Measurements from ENCODE around the gene TARS3.
"Not testable (repeated sequence)": the region's sequence is repeated elsewhere in the genome, so short reads cannot be mapped to it uniquely, and the experiment has no call there.

TARS3 gene

DNA sequence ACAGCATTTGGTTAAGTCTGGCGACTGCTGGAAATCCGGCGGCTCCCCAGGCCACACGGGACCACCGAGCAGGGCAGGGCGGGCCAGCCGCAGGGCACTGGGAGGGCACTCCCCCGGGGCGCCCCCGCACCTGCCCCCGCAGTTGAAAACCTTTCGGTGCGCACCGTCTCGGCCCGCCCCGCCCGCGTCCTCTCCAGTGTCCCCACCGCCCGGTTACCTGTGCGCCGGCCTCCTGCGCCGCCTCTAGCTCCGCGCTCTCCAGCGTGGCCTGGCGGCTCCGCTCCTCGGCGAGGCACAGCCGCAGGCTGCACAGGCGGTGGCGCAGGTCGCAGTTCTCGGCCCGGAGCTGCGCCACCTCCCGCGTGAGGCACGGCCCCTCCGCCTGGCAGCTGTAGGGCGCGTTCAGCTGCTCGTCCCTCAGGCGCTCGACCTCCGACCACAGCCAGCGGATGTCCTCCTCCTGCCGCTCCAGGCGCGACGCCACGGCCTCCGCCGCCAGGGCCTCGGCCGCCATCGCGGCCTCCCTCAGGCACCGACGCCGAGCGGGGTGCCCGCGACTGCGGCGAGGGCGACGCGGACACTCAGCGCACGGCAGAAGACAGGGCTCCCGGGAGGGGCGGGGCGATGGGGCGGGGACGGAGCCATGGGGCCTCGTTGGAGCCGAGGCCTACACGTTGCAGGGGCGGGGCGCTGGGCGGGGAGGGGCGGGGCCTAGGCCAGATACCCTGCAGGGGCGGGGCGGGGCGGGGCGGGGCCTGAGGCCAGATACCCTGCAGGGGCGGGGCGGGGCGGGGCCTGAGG lies at the start of gene TARS3:
Gene TARS3, minus strand, starts transcription at position 600 of the 801 bp plus-strand sequence. Its CDS starts 86 bp downstream, at position 514.
- DNase-seq = peak; percentile 56

DNA sequence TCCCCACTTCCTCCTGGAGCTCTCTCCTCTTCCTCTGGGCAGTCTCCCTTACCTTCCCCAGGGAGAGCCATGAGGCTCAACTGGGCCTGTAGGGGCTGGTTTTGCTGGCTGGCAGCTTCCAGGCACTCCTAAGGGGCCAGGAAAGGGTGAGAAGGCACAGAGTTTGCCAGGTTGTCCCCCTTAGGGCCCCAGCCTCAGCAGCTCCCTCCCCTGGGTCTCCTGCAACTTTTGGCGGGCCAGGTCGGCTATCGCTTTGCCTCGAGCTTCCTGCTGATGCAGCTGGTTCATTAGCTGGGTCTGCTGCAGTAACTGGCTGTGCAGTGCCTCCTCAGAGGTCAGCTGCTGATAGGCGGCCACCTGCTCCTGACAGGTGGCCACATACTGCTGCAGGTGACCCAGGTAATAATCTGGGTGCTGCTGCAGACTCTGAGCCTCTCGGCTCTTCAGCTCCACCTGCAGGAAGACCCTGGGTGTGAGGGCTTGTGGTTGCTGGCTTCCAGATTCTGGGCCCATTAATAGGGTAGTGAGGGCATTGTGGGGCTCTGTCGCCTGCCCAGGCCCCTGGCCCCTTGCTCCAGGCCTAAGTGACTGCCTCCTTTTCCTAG lies 49.3 kb upstream of the TARS3 start:
- DNase-seq = no peak

DNA sequence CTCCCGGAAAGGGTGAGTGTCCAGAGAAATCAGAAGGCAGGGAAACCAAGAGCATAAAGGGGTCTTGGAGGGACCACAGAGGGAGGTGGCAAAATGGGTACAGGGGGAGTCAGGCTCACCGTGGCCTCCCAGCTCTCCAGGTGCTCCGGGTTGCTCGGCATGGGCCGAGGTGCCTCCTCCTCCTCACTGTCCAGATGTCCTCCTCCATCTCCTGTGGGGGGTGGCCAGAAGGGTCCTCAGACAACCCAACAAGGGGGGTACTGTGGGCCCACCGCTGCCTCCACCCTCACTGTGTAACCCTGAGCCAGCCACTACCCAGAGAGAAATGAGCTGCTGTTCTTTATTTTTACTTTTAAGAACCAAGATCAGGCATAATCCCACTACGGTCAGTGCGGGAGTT lies 48.6 kb upstream of the TARS3 start:
- no peak for DNase-seq

DNA sequence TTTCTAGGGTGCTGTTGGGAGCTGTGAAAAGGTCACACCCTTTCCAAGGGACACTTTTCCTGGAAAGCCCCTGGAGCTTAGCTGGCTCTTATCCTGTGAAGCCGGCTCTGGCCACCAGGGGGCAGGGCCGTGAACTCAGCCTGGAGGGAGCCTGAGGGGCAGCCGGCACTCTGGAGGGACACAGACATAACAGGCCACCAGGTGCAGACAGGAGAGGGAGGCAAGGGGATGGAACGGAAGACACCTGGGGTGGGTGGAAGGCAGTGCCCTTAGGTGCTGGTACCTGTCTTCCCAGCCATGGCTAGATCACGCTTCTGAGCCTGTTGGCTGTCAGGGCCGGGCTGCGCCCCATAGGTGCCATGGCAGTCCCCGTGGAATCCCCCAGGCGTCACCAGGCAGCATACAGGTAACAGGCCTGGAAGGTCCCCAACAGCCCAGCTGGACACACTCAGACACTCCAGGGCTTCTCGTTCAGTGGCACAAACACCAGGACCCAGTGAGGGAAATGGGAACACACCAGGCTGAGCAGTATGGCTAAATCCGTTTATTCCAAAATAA lies 42.9 kb upstream of the TARS3 start:
- DNase-seq = not testable (repeated sequence)

DNA sequence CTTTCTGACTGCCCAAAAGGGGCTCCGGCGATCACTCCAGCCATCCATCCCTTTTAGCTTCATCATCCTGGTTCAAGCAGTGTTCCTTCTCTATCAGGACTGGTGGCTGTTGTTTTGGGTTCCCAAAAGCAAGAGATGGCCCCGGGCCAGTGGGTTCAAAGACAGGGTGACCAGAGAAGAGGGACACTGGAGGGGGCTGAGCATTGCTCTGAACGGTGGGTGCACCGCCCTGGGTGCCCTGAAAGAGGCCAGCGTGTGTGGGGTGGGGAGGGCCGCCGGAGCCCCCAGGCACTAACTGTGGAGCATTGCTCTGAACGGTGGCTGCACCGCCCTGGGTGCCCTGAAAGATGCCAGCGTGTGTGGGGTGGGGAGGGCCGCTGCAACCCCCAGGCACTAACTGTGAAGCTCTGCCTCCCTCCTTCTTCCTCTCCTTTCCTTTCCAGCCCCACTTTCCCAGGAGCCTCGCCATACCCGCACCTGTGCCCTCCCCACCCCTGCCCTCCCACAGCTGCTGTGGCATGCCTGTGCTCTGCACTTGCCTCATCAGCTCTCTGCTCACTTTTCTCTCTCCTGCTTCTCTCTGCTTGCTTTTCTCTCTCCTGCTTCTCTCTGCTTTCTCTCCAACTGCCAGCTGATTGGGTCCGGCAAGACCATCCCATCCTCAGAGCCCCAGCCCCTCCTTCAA lies 41.6 kb upstream of the TARS3 start:
- DNase-seq = no peak

DNA sequence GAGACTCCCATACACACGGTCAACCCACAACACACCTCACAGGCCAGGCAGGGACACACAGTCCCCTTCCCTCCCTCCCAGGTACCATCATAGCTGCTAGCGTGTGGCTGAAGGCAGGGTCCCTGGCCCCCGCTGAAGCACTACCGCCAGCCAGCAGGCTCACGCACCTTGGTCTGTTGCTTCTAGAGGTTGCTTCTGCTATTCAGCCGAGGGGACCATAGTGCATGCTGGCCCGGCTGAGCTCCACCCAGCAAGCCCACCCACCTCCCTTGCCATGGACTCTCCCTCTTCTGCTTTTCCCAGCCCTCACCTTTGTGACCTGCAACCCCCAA lies 41.0 kb upstream of the TARS3 start:
- DNase-seq = not testable (repeated sequence)

DNA sequence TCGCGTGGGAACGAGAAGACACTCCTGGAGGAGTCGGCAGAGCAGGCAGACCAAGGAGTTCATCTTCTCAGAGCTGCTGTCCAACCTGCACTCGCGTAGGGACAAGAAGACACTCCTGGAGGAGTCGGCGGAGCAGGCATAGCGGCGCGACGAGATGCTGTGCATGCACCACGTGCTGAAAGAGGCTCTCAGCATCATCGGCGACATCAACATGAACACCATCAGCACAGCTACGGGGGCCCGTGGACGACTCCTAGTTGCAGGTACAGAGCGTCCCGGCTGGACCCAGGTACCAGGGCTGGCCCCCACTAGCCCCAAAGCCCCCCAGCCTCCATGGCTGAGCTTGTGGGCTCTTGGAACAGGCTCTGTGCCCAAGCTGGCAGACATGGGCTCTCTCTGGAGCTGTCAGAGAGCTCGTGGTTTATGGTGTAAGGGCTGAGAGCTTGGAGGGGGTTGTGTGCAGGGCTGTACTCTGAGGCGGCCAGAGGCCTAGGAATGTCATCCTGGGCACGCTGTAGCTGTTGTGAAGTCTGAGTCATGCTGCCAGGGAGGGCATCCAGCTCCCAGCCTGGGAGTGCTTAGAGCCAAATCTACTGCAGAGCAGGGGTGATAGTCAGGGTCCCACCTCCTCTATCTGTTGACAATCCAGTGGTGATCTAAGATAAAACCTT lies 40.5 kb upstream of the TARS3 start:
- DNase-seq = not testable (repeated sequence)

DNA sequence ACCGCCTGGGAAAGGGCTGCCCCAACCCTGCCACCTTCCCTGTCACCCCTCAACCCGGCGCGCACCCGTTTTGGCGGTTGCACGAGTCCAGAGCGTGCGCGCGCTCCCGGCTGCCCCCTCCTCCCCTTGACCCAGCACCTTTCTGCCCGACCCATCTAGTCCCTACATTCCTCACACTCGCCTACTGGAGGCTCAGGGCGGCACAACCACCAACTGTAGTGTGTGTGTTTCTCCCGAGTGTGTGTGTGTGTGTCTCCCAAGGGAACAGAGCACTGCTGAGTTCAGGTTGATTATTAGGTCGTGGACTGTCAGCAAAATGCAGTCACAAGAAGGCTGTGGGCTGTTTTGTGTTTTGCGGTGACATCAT lies 22.4 kb upstream of the TARS3 start:
- not testable (repeated sequence) for DNase-seq

DNA sequence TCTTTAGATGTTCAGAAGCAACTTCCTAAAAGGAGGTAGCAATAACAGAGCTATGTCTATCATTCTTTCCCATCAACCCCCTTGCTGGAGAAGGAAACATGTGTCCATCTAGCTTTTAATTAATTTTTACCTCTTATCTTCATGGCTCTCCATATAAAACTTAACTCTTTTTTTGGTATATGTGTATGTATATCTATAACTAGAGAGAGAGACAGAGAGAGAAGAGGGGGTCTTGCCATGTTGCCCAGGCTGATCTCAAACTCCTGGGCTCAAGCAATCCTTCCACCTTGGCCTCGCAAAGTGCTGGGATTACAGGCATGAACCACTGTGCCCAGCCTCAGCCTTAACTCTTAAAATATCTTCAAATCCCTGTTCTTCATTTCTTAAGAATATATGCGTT lies 10.6 kb upstream of the TARS3 start:
- not testable (repeated sequence) for DNase-seq

DNA sequence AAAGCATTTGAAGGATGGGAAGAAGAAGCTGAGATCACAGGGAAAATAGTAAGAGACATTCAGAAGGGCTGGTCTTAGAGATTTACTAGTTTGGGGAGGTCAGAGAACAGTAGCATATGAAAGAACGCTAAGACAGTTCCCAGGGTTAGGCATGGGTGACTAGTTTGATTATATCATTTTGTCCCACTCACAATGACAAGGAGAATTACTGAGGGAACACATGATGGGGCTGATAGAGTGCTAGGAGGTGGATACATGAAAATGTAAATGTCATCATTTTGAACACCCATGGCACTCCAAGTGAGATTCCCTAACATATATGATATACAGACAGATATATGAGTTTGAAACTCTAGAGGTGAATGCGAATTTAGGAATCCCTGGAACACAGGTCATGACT lies 9.3 kb upstream of the TARS3 start:
- no peak for DNase-seq

DNA sequence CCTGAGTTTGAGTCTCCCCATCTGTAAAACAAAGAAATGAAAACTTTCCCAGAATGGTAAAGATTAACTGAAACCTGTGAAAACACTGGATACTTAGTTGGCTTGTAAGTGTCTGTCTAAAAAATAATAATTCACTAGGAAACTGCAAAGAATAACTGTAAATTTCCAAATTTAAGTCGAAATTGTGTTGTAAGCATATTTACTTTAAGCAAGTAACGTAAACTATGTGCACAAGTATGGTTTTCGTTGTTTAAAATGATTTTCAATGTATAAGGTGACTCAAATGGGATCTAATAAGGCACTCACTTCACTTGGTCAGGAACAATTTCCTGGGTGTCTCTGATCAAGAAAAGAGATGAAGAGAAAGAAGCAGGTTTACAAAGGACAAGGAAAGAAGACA lies 8.5 kb upstream of the TARS3 start:
- DNase-seq = no peak

DNA sequence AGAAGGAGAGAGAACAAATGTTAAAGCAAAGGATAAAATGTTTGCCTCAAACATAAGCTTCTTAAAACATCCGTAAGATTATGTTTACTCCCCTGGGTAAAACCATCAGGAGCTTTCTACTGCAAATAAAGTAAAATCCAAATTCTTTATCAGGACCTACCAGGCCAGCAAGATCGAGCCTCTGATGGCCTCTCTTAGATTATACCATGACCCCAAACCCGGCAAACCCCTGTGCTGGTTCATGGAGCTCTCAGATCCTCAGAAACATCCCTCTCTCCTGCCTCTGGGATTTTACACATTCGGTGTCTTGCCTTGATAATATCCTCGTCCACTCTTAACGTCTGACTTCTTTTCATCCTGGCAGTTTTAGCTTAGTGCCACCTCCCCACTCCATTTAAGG lies 7.5 kb upstream of the TARS3 start:
- no peak for DNase-seq

DNA sequence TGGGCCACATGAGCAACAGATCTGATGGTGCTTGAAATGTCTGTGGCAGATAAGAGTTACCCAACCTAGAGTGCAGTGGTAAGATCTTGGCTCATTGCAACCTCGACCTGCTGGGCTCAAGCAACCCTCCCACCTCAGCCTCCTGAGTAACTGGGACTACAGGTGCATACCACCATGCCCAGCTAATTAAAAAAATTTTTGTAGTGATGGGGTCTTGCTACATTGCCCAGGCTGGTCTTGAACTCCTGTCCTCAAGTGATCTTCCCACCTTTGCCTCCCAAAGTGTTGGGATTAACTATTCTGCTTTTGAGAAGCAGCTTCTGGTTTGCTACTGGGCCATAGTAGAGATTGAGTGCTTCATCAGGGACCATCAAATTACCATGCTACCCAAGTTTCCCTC lies 2.9 kb upstream of the TARS3 start:
- DNase-seq = no peak

DNA sequence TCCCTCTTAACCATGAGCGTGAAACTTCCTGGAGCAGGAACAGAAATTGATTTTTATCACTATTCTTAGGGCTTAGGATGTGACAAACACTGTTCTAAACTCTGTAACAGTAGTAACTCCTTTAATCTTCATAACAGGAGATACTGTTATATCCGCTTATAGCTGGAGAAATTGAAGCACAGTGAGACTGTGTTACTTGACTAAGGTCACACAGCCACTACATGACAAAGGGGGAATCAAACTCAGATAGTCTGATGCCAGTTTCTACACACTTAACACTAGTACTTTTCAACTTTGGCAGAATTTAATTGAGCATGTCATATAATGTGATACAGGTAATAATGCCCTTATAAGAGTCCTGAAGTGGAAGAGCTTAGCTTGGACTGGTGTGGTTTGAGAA lies 800 bp upstream of the TARS3 start:
- DNase-seq = no peak

DNA sequence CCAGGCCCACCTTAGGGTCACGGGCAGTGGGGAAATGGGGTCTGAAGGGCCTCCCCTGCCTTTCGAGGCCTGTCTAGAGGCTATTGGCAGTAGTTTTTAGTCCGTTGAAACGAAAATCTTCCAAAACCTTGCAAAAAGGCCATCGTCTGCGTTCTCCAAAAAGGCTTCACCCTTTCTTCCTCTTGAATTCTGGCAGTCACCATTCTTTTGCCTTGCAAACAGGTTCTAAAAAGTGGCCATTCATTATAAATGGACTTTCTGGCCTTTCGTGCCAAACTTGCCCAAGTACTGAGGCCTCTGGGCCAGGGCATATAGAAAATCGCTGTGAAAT lies 367 bp upstream of the TARS3 start:
- no peak for DNase-seq

DNA sequence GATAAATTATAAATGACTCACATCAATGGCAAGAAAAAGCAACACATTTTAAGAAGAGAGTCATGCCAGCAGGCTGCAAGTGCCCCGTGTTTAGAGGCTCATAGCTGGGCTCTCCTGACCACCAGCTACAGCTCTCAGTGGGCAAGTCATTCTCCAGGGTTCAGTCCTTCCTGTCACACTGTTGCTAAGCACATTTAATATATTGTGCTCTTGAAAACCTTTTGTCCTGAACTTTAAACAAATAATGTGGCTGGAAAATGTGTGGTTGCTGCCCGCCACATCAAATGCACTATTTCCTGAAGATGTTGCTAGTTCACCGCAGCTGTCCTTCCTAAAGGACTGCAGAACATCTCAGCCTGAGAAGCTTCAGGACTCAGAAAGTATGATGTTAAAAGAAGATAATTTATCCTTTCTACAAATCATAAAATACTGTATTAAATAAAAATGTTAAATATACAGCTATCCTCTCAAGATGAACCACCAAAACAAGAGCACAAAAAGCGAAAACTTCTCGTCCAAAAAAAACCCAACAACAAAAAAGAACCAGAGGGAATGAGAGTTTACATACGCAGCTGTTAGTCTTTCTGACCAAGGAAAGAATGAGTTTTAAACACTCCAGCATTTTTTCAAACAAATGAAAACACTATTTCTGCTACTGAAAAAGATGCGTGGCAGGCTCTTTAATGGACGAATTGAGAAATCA lies 951 bp downstream of the TARS3 start:
- DNase-seq = no peak

DNA sequence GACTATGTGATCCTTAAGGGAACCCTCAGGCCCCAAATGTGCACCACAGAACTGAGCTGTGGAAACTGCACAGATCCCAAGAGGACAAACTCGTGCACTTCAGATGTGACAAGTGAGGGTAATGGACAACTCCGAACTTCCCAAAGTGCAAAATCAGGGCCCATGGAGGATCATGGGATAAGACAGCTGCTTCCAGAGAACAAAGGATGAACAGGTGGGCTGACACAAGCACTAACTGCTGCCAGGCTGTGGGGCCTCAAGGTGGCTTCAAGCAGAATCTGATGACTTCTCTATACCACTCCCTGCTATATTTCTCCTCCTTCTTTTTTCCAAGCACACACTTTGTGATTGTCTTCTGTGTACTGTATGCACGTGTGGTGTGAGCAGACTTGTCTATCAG lies 5.4 kb downstream of the TARS3 start:
- no peak for DNase-seq

DNA sequence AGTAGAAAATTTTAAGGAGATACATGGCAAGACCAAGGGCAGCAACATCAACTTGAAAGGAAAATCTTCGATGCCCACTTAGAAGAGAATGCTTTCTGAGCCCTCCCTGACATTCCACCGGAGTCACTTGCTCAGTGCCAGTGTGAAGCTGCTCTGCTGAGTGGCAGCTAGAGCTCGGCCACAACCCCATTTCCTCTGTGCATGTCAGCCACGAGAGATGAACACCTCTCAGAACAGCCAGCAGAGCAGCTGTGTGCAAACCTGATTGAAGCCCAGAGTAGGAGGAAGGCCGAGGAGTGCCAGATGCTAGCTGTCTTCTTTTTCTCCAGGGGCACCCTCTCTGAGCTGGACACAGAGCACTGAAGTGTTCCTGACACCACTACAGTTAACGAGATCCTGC lies 12.2 kb downstream of the TARS3 start:
- DNase-seq = no peak

DNA sequence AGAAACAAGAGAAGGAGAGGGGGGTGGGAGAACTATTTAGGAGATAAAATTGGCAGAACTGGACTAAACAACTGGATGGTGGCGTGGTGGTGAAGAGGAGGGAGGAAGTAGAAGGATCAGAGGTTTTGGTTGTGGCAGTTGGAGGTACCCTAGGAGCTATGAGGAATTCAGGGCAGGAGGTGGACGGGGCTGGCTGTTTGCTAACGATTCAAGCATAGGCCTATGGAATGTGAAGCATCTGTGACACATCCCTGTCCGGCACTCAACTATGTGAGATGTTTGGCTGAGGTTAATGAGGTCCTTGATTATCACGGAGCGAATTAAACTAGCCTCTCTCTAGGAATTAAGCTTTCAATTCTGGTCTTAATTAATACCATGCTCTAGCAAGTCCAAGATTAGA lies 13.5 kb downstream of the TARS3 start:
- DNase-seq = no peak

DNA sequence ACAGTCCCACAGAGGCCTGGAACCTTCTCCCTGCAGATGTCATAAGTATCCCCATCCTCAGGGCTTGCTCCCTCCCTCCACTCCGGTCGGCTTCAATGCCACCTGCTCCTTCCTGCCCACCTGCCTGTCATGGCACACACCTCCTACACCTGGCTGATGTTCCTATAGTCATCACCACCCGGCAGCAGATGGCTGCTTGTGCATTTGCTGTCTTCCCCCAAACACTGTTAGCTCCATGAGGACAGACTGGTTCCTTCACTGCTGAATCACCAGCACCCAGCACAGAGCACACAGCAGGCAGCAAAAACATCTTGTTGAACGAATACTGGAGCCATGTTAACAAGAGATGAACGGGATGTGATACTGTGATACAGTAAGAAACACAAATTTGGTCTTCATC lies 14.8 kb downstream of the TARS3 start:
- no peak for DNase-seq

DNA sequence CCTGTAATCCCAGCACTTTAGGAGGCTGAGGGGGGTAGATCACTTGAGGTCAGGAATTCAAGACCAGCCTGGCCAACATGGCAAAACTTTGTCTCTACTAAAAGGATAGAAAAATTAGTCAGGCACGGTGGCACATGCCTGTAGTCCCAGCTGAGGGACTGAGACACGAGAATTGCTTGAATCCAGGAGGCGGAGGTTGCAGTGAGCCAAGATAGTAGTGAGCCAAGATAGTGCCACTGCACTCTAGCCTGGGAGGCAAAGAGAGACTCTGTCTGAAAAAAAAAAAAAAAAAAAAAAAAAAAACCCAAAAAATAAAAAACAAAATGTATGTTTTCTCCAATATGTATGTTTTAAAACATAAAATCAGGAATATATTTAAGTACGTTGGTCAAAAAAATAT lies 16.3 kb downstream of the TARS3 start:
- no peak for DNase-seq

DNA sequence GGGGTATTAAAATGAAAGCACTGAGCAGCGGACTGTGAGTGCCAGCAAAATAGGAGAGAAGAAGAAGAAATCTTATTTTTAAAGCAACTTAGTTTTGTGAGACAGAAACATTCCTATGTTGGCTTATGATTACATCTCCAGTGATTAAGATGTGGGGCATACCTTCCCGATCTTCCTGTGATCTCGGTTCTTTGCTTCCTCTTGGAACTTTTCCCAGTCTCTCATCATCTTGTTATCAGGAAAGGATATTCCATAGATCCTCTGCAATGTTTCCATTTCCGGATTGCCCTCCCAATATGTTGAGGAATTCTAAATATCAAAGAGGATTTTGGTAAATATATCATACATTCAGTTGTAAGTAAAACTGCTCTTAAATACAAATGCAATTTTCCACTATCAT lies 22.2 kb downstream of the TARS3 start:
- DNase-seq = no peak

DNA sequence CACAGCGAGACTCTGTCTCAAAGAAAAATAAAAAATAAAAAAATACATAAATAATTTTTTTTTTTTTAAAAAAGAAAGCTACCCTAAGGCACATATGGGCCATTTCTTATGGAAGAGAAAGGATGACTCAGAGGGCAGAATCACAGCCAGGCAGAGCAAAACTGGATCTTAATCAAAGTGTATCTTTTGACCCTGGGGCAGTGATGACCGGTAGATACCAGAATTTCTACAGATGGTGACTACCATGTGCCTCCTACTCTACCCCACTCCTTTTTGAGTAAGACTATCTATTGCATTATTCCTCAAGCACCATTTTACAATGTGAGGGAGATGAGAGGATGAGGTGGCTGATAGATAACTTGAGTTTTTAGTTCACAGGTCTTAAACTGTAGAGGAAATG lies 26.0 kb downstream of the TARS3 start:
- DNase-seq = no peak
